T-helper 1 cell (primary cell): ENCODE results near the gene THTPA.

Source experiments
- DNase-seq, 5 donors: peaks; one replicate each; pipeline ENCODE4 v3.0.0-alpha.2; 2012 to 2020

The THTPA gene

GRCh38 chr14:23551266-23552028, 4.6 kb upstream of the THTPA start, which contains the start of gene ZFHX2:
TSS of gene ZFHX2 (minus strand) at chr14:23551765. CDS start at chr14:23535325, 16,440 bp downstream.
- peak; percentile 47 to 68 (median 59) for DNase-seq

GRCh38 chr14:23555533-23555881, 564 bp upstream of the THTPA start:
- no peak for DNase-seq

- no peak for DNase-seq
These were observed 799 bp downstream of the THTPA start for GRCh38 chr14:23556700-23557440.

- no peak for DNase-seq
These were observed 1.4 kb downstream of the THTPA start for GRCh38 chr14:23557521-23557920.

- no peak for DNase-seq
These were observed 1.9 kb downstream of the THTPA start for GRCh38 chr14:23557946-23558345.

- no peak for DNase-seq
These were observed 2.4 kb downstream of the THTPA start for GRCh38 chr14:23558346-23559009.

GRCh38 chr14:23559010-23559925, 3.2 kb downstream of the THTPA start:
- DNase-seq = peak; percentile 38 to 63 (median 59)

- DNase-seq = no peak
These were observed 4.0 kb downstream of the THTPA start for GRCh38 chr14:23559926-23560520.

GRCh38 chr14:23561259-23561658, 5.2 kb downstream of the THTPA start:
- no peak for DNase-seq

- DNase-seq = no peak
These were observed 6.1 kb downstream of the THTPA start for GRCh38 chr14:23561873-23562821.

- DNase-seq = peak in 4 of 5 donors; percentile 34 to 54 (median 38)
These were observed 6.9 kb downstream of the THTPA start for GRCh38 chr14:23562822-23563472.

- no peak for DNase-seq
These were observed 7.6 kb downstream of the THTPA start for GRCh38 chr14:23563473-23564180.

GRCh38 chr14:23564181-23564812, 8.2 kb downstream of the THTPA start:
- DNase-seq = no peak

- DNase-seq = no peak
These were observed 8.8 kb downstream of the THTPA start for GRCh38 chr14:23564876-23565275.

GRCh38 chr14:23565626-23566025, 9.6 kb downstream of the THTPA start:
- DNase-seq = no peak

GRCh38 chr14:23566112-23566777, 10.2 kb downstream of the THTPA start:
- DNase-seq = no peak

GRCh38 chr14:23566778-23567185, 10.7 kb downstream of the THTPA start:
- DNase-seq = no peak
